HepG2 (cell line): ENCODE data around the gene TNNT1. TPM values are rescaled to one million over a fixed set of nuclear protein-coding genes. Genes with fewer than 3 reads are reported as not detected.

Source experiments
- ATAC-seq: fragments of 200-7000 bp; cut with Tn5 transposase; 3 replicates; pipeline ENCODE4 v1.9.1; 2020; ENCODE audit warnings: mild to moderate bottlenecking, moderate library complexity
- BruUV-seq: library from RNA; stranded (reverse); fragments of 400-500 nt; replicated peaks from 2 replicates; lab custom pipeline; 2021; lab: Mats Ljungman, UMichigan
- CTCF ChIA-PET: fragments of 300-600 bp; formaldehyde crosslinking; extraction: SDS; loops from one replicate; lab custom pipeline; 2021; ENCODE audit warnings: low total read pairs, inconsistent platforms, low intra/inter-chr PET ratio; lab: Yijun Ruan, JAX
- POLR2A ChIA-PET: fragments of 350-600 bp; sonication (Branson Sonifier 250); formaldehyde crosslinking; loops from one replicate; lab custom pipeline; 2020; ENCODE audit warnings: antibody characterized with exemption, inconsistent platforms; lab: Yijun Ruan, JAX
- DNase-seq: peaks from one replicate; pipeline ENCODE4 v3.0.0-alpha.2; 2015; ENCODE audit warnings: low spot score
- FAIRE-seq: peaks from 3 replicates; lab custom pipeline; 2011; peaks lifted over from hg19 to GRCh38; lab: Jason Lieb, UNC
- H2AFZ ChIP-seq: one replicate; pipeline ENCODE4 v1.6.1; 2011; ENCODE audit warnings: low read length, inconsistent platforms
- H3K27ac ChIP-seq: fragments of 300-600 bp; 3 replicates; pipeline ENCODE4 v1.8.0; 2011; ENCODE audit warnings: mixed run types, mild to moderate bottlenecking, mixed read lengths, low read length, inconsistent platforms; ENCODE audit not compliant: insufficient read depth; ENCODE audit errors: extremely low read length
- H3K27me3 ChIP-seq, 2 experiments: fragments of 200-600 bp in 1 of 2; 2 replicates in 1 of 2; 3 replicates in 1 of 2; pipeline versions ENCODE4 v1.6.0 to v1.8.0; 2011; ENCODE audit warnings: low read length in 2 of 2, mild to moderate bottlenecking in 2 of 2, moderate library complexity in 2 of 2, inconsistent platforms in 1 of 2; ENCODE audit not compliant: insufficient read depth in 2 of 2, control insufficient read depth in 1 of 2
- H3K36me3 ChIP-seq, 2 experiments: fragments of 200-600 bp in 1 of 2; replicated peaks in 1 of 2; 2 replicates in 1 of 2; 3 replicates in 1 of 2; pipeline versions ENCODE4 v1.5.1 to v1.8.0; 2011; ENCODE audit warnings: low read length in 2 of 2, inconsistent platforms in 1 of 2; ENCODE audit not compliant: insufficient read depth in 2 of 2, control insufficient read depth in 1 of 2
- H3K4me1 ChIP-seq: 2 replicates; pipeline ENCODE4 v1.5.1; 2012; ENCODE audit warnings: low read length, inconsistent platforms; ENCODE audit not compliant: insufficient read depth
- H3K4me2 ChIP-seq: 2 replicates; pipeline ENCODE4 v1.6.0; 2011; ENCODE audit warnings: low read depth, low read length, inconsistent platforms
- H3K4me3 ChIP-seq, 3 experiments: fragments of 200-600 bp in 1 of 3; sonication (generic), shearing (Covaris generic) in 1 of 3; replicated peaks in 1 of 3; 2 replicates each; pipeline ENCODE4 v1.5.1; 2011 to 2016; ENCODE audit warnings: low read length in 3 of 3, inconsistent platforms in 2 of 3, low read depth in 2 of 3, mild to moderate bottlenecking in 2 of 3, control low read depth in 1 of 3, mixed read lengths in 1 of 3; ENCODE audit not compliant: insufficient read depth in 1 of 3
- H3K79me2 ChIP-seq: one replicate; pipeline ENCODE4 v1.6.1; 2011; ENCODE audit warnings: low read length, inconsistent platforms; ENCODE audit not compliant: insufficient read depth
- H3K9ac ChIP-seq: 2 replicates; pipeline ENCODE4 v1.6.0; 2011; ENCODE audit warnings: mild to moderate bottlenecking, low read depth, low read length, inconsistent platforms; ENCODE audit not compliant: insufficient read depth
- H3K9me3 ChIP-seq: 2 replicates; pipeline ENCODE4 v1.5.1; 2012; ENCODE audit warnings: mild to moderate bottlenecking, low read length
- H4K20me1 ChIP-seq: 2 replicates; pipeline ENCODE4 v1.6.0; 2011; ENCODE audit warnings: inconsistent platforms, mild to moderate bottlenecking, low read length, moderate library complexity; ENCODE audit not compliant: insufficient read depth
- AKNA ChIP-seq: sonication (generic); formaldehyde crosslinking; IDR thresholded peaks from 2 replicates; pipeline ENCODE4 v1.4.0; 2020; ENCODE audit warnings: missing genetic modification reagents, borderline replicate concordance
- BCLAF1 ChIP-seq: fragments of 450-650 bp; IDR thresholded peaks from 2 replicates; pipeline ENCODE4 v1.6.1; 2017; ENCODE audit warnings: mild to moderate bottlenecking
- GABPA ChIP-seq, 2 experiments: IDR thresholded peaks; 2 replicates each; pipeline ENCODE4 v1.6.1; 2011 to 2016; ENCODE audit warnings: low read depth in 2 of 2, low read length in 1 of 2, missing biosample characterization in 1 of 2, missing genetic modification characterization in 1 of 2
- GABPB1 ChIP-seq: IDR thresholded peaks from 2 replicates; pipeline ENCODE4 v1.6.1; 2016; ENCODE audit warnings: mild to moderate bottlenecking, missing genetic modification reagents, moderate library complexity, missing compliant biosample characterization
- GATA4 ChIP-seq: sonication (generic); IDR thresholded peaks from 2 replicates; pipeline ENCODE4 v1.6.1; 2016; ENCODE audit warnings: antibody characterized with exemption, low read depth, borderline replicate concordance
- KDM3A ChIP-seq: IDR thresholded peaks from 2 replicates; pipeline ENCODE4 v1.6.1; 2018; ENCODE audit warnings: low read depth, missing compliant biosample characterization
- KDM5B ChIP-seq: sonication (generic); formaldehyde crosslinking; IDR thresholded peaks from 2 replicates; pipeline ENCODE4 v1.4.0; 2020; ENCODE audit warnings: missing genetic modification reagents, mild to moderate bottlenecking, borderline replicate concordance
- WIZ ChIP-seq: sonication (generic); formaldehyde crosslinking; IDR thresholded peaks from 2 replicates; pipeline ENCODE4 v1.5.1; 2020; ENCODE audit warnings: mild to moderate bottlenecking, missing genetic modification reagents
- ZNF326 ChIP-seq: sonication (generic); formaldehyde crosslinking; IDR thresholded peaks from 2 replicates; pipeline ENCODE4 v1.4.0; 2020; ENCODE audit warnings: missing genetic modification reagents, borderline replicate concordance
- ZNF687 ChIP-seq: sonication (generic); formaldehyde crosslinking; IDR thresholded peaks from 2 replicates; pipeline ENCODE4 v1.5.1; 2020; ENCODE audit warnings: mild to moderate bottlenecking, missing genetic modification reagents, moderate library complexity
- ZNF777 ChIP-seq: sonication (generic); formaldehyde crosslinking; IDR thresholded peaks from 2 replicates; pipeline ENCODE4 v1.4.0; 2020; ENCODE audit warnings: missing genetic modification reagents
- WGBS: methylation state at CpG from one replicate; pipeline ENCODE4 v1.1.6; 2017; ENCODE audit warnings: low lambda C conversion rate; 5-methylcytosine and 5-hydroxymethylcytosine counted together
- in situ Hi-C: cut with HindIII; loops from 2 replicates; pipeline ENCODE4 v1.10.0; 2017; ENCODE audit warnings: low pct_unique_long_range_greater_than_20kb; ENCODE audit not compliant: extremely low pct_ligation_motif_present
- intact Hi-C: fragments of 100-400 bp; cut with micrococcal nuclease; formaldehyde crosslinking; loops from one replicate; pipeline ENCODE4 v1.10.0; 2022; ENCODE audit not compliant: unreplicated experiment
- polyA plus RNA-seq, 8 experiments: library from polyadenylated mRNA; depleted of rRNA in 3 of 8; stranded (reverse) in 7 of 8; unstranded in 1 of 8; fragments of >200 nt; fragmentation: Illumina TruSeq in 4 of 8; extraction: Trizol in 4 of 8; gene quantifications; 2 replicates each; pipeline versions ENCODE4 v1.2.1 to v1.2.3, GENCODE V29; 2011 to 2016; ENCODE audit warnings: low read depth in 4 of 8, missing spikeins in 1 of 8, mixed read lengths in 1 of 8; ENCODE audit not compliant: insufficient read depth in 1 of 8
- total RNA-seq, 5 experiments: library from RNA; depleted of rRNA; stranded (reverse); fragments of >200 nt; fragmentation: Illumina TruSeq; extraction: Trizol; gene quantifications; 2 replicates each; pipeline ENCODE4 v1.2.3, GENCODE V29; 2016; ENCODE audit warnings: low read depth in 1 of 5

The TNNT1 gene
- total and polyA plus RNA-seq, 2 of the 13 experiments (the other 11 are each of a cell fraction or from before 2014, with no cell fraction given) = 1.3 to 2.4 TPM

GRCh38 chr19:55146705-55147273 is 2.2 kb downstream of the TNNT1 start:
- H3K36me3 ChIP-seq = no peaks in the 10 kb centered on the region
- in situ Hi-C loops (loop anchor here (5.0 kb wide), 1 partner anchor 261 kb away; the partner anchor contains the start of gene UBE2S), intact Hi-C loops (no loop called here)
- DNase-seq (peak; percentile 25), ATAC-seq (peak; percentile 72), FAIRE-seq (no peak)
- H3K27ac ChIP-seq = no peak overlapping the region
- peaks cover 3% of the 10 kb centered on the region for H3K9me3 ChIP-seq
- H3K4me2 ChIP-seq = peak overlapping the region; percentile 49; the same call in 1 of the 2 replicates
- WGBS = 0% methylated on average over 9 of the region's 27 CpGs
- H2AFZ ChIP-seq = no peak overlapping the region
- H3K79me2 ChIP-seq = no peaks in the 10 kb centered on the region
- H3K4me3 ChIP-seq = peak overlapping the region in 2 of 3 experiments; percentile 36 to 57; a peak in 3 of 6 replicates
- H4K20me1 ChIP-seq = no peaks in the 10 kb centered on the region
- peaks cover 16% of the 10 kb centered on the region; the same call in 1 of the 2 replicates for H3K4me1 ChIP-seq
- ChIA-PET CTCF (no interaction called here), POLR2A (interaction anchor here (0.7 to 1.7 kb wide), 4 partner anchors 12 to 315 kb away, joined by 3 to 7 read pairs (median 4); partner anchors contain the start of gene ISOC2)
- no peak overlapping the region for H3K9ac ChIP-seq
- no TSS peak for BruUV-seq
- H3K27me3 ChIP-seq = peaks cover 0 to 19% of the 10 kb centered on the region in 2 experiments; a peak in 2 of 5 replicates
- TF ChIP-seq KDM3A (no peak), ZNF687 (peak; percentile 21; the same call in 1 of the 2 replicates), GABPB1 (CRISPR knock-in tag) (peak; percentile 56; the same call in 1 of the 2 replicates), WIZ (no peak), AKNA (no peak), BCLAF1 (no peak), GABPA (IDR thresholded peaks at IDR 0.05; ENCODE audit: low read depth, low read length) (no peak), GABPA (CRISPR knock-in tag; IDR thresholded peaks at IDR 0.05; ENCODE audit: low read depth) (peak; percentile 46), ZNF777 (peak; percentile 72), ZNF326 (CRISPR knock-in tag) (no peak), GATA4 (no peak), KDM5B (0 out of 2 replicates have a peak, but pooled peaks have one; percentile 23)
